HG02623 (cell line): ENCODE results near the gene JMJD8.
"Not testable (repeated sequence)": the region's sequence is repeated elsewhere in the genome, so short reads cannot be mapped to it uniquely, and the experiment has no call there.

Experiments used
- ATAC-seq: cut with Tn5 transposase; IDR thresholded peaks from one replicate; pipeline ENCODE4 v1.9.1; 2021; ENCODE audit warnings: moderate library complexity; ENCODE audit not compliant: unreplicated experiment

Gene JMJD8

DNA sequence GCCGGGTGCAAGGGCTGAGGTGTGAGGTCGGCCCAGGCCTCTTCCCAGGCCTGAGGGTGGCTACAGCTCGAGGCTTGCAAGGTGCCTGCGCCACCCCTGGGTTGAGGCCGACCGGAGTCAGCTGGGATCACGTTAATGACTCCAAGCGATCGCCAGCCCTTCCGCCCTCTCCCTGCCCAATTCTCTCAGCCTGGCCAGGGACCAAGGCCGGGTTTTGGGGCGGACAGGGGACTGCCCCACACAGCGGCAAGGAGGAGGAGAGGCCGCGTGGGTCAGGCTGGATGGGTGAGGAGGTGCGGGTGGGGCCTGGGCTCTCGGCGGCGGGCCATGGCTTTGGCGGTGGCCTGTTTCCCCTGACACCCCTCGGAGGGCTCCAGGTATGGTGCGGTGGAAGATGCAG lies 9.2 kb upstream of the JMJD8 start:
- ATAC-seq, result no peak

DNA sequence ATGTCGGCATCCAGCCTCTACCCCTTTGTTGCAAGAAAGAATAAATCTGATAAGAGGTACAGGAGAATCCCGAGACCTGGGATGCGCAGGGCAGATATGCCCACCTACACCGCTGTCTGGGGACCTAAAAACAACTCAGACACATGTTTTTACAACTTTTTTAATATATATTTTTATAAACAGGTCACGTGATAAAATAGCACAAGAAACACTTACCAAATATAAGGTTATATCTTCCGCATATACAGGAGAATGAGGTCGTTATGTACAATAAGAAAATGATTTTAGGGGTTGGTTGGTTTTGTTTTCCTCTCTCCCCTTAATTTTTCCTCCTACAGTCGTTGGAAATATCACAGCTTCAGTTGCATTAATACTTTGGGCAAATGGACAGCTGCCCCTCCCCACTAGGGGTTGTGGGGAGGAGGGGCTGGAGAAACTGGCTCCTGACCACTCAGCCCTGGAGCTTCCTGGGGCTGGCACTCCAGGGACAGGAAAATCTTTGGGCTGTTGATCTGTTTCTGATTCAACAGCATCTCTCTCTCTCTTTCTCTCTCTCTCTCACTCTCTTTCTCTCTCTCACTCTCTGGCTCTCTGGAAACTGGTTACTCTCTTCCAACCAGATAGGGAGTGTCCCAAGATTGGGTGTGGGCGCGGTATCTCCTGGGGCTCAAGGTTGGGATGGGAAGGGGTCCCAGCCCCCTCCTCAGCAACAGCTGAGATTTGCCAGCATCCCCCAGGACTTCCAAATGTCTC lies 8.4 kb upstream of the JMJD8 start:
- ATAC-seq, result no peak

DNA sequence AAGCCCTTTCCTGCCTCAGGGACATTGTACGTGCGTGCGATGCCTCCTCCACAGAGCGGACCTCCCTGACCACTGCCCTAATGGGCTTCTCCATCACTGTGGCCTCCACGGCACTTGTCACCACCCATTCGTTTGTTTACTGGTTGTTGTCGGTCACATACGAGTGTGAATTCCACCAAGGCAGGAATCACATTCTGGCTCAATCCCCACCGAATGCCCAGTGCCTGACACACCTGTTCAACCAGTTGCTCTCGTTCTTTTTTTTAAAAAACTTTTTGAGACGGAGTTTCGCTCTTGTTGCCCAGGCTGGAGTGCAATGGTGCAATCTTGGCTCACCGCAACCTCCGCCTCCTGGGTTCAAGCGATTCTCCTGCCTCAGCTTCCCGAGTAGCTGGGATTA lies 7.1 kb upstream of the JMJD8 start:
- not testable (repeated sequence) for ATAC-seq

DNA sequence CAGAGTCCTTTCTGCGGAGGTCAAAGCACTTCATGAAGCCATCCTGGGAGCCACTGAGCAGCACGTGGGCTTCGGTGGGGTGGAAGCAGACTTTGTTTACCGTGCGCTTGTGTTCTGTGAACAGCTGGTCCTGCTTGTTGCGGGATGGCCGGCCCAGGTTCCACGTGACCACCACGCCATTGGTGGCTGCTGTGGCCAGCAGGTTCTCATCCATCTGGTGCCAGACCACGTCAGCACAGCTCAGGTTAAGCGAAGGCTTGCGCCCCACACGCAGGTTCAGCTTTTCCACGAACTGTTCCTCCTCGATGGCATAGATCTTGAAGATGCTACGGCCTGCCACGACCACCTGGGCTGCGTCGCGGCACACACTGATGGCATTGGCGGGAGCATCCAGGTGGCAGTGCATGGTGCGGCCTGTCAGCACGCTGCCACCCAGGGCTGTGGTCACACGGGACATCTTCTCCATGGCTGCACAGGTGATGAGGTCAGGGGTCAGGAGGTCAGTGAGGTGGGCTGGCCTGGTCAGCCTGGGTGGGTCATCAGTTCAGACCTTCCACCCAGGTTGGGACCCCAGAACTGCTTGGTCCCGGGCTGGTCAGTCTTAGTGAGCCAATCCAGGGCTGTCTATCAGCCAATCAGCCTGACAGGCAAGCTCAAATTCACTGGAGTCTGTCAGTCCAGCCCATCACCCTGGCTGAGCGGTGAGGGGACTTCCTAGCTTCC lies 5.2 kb upstream of the JMJD8 start:
- ATAC-seq, result no peak

DNA sequence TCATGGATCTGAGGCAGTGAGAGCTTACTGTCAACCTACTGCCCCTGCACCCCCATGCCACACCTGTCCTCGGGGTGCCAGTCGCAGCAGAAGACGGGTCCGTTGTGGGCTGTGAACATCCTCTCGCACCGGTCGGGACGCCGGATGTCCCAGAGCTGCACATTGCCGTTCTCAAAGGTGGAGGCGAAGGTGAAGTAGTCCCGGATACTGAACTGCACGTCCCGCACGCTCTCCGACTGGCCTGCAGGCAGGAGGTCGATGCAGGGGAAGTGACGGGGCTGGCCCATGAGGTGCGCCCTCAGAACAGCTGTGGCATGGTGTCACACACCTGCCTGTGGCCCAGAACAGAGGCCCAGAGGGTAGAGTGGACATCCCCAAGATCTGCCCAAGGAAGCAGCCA lies 3.4 kb upstream of the JMJD8 start:
- ATAC-seq, result no peak

DNA sequence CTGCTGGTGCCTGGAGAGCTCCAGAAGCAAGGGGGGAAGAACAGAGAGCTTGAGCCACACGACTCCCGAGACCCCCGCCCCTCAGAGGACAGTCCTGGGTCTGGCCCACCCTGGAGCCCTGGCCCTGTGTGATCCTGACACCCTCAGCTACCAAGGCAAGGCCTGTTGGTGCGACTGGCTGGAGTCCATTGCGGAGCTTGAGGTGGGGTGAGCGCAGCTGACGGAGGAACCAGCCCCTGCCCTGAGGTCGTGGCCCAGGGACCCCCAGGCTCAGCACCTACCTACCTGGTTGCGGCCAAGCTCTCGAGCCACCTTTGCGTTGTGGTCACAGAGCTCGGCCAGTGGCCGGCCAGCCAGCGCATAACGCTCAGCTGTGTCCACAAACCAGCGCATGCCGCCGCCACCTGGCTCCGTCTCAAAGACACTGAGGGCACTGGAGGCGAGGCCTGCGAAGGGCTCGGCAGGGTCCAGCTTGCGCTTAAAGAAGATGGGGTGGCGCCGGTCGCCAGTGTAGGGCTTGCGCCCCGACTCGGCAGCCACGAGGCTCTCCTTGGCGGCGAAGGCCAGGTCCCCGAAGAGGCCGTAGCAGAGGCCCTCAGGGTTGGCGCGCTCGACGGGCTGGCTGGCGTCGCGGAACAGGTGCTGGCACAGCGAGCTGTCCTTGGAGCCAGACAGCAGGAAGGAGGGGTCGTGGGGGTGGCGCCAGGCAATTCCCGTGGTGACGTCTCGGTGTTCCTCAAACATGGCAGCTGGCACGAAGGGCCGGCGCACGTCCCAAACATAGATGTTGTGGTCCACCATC lies 2.5 kb upstream of the JMJD8 start:
- no peak for ATAC-seq

DNA sequence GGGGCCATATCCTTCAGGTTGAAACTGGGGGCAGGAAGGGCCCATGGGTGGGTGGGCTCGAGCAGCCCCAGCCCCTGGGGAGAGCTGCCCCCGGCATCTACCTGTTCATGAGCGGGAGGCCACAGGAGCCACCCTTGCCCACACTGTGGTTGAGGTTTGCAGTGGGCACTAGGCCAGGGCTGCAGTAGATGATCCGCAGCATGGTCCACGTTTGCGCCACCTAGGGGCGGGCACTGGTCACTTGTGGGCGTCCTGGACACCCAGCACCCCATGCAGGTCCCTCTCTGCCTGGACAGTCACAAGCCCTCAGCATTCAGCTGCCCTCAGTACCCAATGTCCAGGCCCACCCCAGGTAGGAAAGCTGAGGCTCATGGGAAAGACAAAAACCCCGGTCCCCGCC lies 1.8 kb upstream of the JMJD8 start:
- no peak for ATAC-seq

DNA sequence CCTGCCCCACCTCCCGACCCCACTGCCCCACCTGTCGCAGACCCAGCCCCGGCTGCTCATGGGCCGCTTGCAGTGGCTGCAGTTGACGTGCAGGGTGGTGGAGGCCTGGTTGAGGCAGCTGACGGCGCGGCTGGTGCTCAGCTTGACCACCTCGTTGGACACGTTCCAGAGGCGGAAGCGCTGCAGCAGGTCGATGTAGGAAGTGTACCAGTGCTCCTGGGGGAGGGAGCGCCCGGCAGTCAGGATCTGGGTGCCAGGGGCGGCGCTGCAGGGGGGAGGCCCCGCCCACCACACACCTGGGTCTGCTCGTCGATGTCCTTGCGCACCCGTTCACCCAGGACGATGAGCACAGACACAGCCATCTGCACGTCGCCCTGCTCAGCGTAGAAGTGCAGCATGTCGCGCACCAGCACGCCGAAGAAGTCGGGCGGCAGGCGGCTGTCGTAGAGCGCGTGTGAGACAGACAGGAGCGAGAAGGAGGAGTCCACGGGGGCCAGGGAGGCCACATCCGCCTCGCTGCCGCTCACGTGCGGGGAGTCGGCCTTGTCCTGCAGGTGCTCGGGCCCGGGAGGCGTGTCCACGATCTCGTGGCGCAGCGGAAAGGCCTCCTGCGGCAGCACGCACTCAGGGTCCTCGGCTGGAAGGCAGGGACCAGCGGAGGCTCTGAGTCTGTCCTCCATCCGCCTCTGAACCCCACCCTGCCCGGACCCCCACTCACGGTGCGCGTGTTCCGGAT lies 995 bp upstream of the JMJD8 start:
- no peak for ATAC-seq

DNA sequence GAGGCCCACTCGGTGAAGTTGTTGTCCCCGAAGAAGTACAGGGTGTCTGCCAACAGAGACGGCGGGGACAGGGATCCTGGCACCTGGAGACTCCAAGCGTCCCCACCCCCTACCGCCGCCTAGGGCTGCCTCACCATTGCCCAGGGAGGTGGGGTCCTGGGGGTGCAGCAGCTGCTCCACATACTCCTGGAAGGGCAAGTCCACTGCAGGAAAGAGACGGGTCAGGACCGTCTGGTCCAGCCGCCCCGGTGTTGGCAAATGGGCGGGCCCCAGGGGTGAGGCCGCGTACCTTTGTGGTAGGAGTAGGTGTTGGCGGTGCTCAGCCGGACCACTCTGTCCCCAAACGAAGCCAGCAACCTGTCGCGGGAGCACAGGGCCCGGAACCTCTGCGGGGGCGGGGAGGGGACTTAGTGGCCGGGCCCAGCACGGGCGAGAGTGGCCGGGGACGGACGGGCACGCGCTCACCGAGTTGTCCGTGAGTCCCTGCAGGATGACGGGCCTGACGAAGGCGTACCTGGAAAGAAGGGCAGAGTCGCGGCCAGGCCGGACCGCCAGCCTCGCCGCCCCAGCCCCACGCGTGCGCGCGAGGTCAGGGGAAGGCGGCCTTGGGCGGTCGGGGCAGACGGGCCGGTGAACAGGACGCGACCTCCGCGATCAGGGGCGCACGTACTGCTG lies 601 bp downstream of the JMJD8 start:
- ATAC-seq, result no peak

DNA sequence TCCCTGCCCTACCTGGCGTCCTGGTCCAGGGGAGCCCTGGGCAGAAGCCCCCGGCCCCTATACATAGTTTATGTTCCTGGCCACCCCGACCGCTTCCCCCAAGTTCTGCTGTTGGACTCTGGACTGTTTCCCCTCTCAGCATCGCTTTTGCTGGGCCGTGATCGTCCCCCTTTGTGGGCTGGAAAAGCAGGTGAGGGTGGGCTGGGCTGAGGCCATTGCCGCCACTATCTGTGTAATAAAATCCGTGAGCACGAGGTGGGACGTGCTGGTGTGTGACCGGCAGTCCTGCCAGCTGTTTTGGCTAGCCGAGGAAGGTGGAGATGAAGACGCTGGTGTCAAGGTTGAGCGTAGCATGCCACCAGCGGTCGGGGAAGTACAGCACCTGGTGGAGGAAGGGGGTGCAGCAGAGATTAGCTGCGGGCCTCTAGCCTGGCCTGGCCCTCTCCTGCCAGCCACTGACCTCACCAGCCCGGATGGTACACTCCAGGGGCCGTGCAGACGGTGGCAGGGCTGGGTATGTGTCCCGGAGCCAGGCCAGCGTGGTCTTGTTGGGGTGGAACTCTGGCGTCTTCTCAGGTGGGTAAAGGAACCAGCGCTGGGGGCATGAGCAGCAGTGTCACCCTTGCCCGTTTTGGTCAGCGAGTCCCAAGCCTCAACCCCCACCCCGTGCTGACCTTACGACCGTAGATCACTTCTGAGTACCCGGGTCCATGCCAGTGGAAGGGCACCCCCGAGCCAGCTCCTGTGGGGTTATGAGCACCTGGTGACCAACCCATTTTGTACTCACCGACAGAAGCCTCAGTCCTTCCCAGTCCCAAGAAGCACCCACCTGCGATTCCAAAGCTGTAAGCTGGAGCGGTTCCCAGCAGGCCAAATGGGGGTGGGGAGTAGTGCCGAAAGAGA lies 1.4 kb downstream of the JMJD8 start:
- no peak for ATAC-seq

DNA sequence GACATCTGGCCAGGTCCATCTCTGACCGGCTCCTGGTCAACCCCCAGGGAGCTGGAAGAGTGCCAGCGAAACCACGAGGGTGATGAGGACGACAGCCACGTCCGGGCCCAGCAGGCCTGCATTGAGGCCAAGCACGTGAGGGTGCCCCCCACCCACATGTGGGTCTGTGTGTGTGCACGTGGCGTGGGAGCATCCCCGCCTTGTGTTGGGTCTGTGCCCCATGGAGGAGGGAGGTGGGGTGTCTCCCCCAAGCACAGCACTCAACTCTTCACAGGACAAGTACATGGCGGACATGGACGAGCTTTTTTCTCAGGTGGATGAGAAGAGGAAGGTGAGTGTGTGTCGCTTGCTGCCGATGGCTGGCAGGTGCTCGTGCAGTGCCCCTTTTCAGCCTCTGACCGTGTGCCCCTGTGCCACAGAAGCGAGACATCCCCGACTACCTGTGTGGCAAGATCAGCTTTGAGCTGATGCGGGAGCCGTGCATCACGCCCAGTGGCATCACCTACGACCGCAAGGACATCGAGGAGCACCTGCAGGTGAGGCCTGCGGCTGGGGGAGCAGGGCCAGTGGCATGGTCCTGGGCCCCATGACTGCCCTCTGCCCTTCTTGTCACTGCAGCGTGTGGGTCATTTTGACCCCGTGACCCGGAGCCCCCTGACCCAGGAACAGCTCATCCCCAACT lies 2.2 kb downstream of the JMJD8 start:
- ATAC-seq, result no peak

DNA sequence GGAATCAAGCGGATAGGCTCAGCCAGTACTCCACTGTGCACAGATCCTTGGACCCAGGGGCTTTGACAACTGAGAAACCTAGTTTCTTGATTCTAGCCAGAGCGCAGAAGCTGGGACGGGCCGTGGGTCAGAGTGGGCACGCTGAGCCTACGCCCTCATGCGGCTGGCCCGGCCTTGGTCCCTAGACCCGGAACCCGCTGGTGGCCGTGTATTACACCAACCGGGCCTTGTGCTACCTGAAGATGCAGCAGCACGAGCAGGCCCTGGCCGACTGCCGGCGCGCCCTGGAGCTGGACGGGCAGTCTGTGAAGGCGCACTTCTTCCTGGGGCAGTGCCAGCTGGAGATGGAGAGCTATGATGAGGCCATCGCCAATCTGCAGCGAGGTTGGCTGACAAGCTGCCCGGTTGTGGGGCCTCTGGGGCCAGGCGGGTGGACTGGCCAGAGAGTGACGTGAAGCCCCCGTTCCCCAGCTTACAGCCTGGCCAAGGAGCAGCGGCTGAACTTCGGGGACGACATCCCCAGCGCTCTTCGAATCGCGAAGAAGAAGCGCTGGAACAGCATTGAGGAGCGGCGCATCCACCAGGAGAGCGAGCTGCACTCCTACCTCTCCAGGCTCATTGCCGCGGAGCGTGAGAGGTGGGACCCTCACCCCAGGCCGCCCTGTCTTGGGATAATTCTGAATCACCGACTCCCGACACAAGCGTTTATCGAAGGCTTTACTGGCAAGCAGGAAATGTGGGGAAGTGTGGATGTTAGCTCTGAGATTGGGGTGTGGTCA lies 3.0 kb downstream of the JMJD8 start:
- ATAC-seq, result no peak

DNA sequence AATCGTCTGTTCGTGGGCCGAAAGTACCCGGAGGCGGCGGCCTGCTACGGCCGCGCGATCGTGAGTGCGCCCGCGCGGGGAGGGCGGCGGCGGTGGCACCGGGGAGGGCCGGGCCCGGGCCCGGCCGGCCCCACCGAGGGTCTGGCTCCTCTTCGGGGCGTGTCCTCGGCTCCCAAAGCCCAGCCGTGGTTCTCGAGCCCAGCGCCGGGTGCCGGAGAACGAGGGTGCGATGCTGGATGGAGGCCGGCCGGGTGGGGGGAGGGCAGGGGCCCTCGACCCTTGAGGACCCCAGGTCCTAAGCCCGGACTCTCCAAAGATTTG lies 3.5 kb downstream of the JMJD8 start:
- no peak for ATAC-seq

DNA sequence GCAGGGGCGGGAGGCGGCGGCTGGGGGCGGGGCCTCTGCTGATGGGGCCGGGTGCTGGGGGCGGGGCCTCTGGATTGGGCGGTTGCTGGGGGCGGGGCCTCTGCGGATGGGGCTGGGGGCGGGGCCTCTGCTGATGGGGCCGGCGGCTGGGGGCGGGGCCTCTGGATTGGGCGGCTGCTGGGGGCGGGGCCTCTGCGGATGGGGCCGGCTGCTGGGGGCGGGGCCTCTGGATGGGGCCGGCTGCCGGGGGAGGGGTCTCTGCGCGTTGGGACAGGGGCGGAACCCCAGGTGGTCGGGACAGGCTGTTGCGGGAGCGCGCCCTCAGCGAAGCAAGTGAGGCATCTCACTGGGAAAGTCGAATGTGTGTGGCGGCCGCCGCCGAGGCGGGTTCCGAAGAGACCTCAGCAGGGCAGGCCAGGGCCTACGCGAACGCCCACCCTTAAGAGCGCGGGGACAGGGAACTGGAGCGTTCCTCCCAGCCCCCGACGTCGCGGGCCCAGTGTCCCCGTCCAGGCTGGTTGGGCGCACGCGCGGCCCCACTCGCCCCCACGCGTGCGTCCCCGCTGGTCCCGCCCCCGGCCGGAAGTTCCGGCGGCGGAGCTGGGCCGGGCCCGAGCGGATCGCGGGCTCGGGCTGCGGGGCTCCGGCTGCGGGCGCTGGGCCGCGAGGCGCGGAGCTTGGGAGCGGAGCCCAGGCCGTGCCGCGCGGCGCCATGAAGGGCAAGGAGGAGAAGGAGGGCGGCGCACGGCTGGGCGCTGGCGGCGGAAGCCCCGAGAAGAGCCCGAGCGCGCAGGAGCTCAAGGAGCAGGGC lies 4.1 kb downstream of the JMJD8 start, which contains the start of gene STUB1:
Gene STUB1 (plus strand): TSS at position 597 of the 811 bp plus-strand sequence. CDS start 116 bp downstream, at position 713.
- ATAC-seq, result no peak

DNA sequence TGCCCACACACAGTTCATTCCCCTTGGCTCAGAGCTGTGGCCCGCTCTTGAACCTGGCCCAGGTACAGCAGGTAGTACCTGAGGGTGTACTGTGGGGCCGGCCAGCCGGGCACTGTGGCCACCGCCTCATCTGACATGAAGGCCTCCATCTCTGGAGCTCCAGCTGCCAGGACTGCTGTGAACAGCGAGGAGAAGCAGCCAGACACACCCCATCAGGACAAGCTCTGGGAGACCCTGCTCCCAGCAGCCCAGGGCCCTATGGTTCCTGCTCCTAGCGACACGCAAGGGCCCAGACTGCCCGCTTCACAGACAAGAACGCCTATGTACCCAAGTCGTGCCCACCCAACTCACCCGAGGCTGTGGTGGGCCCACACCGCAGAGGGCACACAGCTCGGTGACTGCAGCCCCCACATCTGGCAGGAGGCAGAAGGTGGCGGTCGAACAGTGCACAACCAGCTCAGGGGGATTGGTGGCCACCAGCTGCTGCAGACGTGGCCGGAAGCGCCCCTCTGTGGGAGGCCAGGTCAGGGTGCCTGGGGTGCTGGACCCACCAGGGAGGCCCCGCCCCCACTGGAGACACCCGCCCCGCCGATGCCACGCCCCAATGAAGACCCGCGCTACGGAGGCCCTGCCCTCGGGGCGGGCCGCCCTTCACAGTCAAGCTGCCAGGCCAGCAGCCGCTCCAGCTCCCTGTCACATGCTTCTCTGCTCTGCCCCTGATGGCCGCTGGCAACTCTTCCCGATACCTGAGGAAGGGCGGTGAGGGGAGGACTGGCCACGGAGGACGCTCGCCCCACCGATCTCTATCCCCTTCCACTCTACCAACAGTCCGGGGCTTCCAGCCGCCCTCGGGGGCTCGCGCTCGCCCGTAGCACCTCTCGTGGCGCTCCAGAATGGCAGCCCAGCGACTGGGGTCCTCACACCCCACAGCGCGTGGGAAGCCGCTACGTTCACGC lies 5.0 kb downstream of the JMJD8 start:
- ATAC-seq, result no peak

DNA sequence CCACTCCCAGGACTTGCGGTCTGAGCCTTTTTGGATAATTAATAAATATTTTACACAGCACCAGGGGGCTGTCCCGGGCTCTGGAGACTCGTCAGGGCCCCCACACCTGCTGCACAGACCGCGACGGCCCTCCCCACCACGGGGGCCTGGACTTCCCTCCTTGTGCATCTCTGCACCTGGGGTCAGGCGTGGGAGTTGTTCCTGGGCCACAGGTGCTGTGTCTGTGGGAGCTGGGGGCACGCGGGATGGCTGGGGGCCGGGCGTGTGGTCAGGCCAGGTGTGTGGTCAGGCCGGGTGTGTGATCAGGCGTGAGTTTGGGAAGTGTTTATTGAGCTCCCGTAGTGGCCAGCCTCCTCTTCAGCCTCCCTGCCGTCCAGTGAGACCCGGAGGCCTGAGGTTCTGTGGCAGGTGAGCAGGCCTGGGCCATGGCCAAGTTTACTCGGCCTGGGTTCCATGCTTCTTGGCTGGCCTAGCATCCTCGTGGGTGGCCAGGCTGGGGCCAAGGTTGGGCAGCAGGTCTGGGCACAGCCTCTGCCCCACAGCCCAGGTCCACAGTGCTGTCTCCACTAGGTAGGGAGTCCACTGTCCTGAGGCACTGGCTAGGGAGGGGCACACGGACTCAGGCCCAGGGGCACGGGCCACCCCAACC lies 5.8 kb downstream of the JMJD8 start:
- no peak for ATAC-seq
